Measurements from ENCODE around the gene ISG20L2. TPM values are rescaled to one million over a fixed set of nuclear protein-coding genes. Genes with fewer than 3 reads are reported as not detected.
A peak's percentile ranks its signal among the peaks of the same experiment; 100 is the strongest.

Gene ISG20L2
- total RNA-seq, 1 donor from 2014 or later: 23.7 TPM

- no peaks in the 10 kb centered on the region for H3K36me3 ChIP-seq
- H3K27ac ChIP-seq: peak overlapping the region; percentile 52
- no peaks in the 10 kb centered on the region for H3K27me3 ChIP-seq
- H3K36me3 Mint-ChIP-seq: peaks cover 20% of the 10 kb centered on the region
- H3K27ac Mint-ChIP-seq: peak overlapping the region; percentile 96
- H3K4me1 Mint-ChIP-seq: peaks cover 38% of the 10 kb centered on the region
- H2AFZ ChIP-seq (replicated peaks): no peak overlapping the region
- H3K4me3 Mint-ChIP-seq: peak overlapping the region; percentile 94
- peaks cover 46% of the 10 kb centered on the region for H3K79me2 ChIP-seq (ENCODE audit: low read depth)
- no peak for DNase-seq (ENCODE audit: low spot score)
- no peak for TF ChIP-seq CTCF (IDR thresholded peaks at IDR 0.05)
- no peak for TF ChIP-seq EZH2phosphoT487 (IDR thresholded peaks at IDR 0.05)
- no peak for TF ChIP-seq EZH2 (IDR thresholded peaks at IDR 0.05)
- peak overlapping the region; percentile 51 for H3K4me2 ChIP-seq
- H3K9me3 Mint-ChIP-seq: no peaks in the 10 kb centered on the region
- H3K4me1 ChIP-seq: peaks cover 22% of the 10 kb centered on the region
- peak overlapping the region; percentile 14 for H3K4me3 ChIP-seq
- H3K9ac ChIP-seq: no peak overlapping the region
- H4K20me1 ChIP-seq (ENCODE audit: low read depth): peaks cover 15% of the 10 kb centered on the region
- H3K27me3 Mint-ChIP-seq (ENCODE audit: insufficient read depth, low read depth): peaks cover 2% of the 10 kb centered on the region
- peaks cover 58% of the 10 kb centered on the region for H3F3A ChIP-seq (ENCODE audit: low read depth)
- H3K9me3 ChIP-seq (ENCODE audit: low read depth): no peaks in the 10 kb centered on the region
Observed at GRCh38 chr1:156741481-156741983, 13.0 kb upstream of the ISG20L2 start.

GRCh38 chr1:156740741-156741480 is 12.3 kb upstream of the ISG20L2 start, which contains the start of gene MRPL24:
Gene MRPL24, minus strand, starts transcription at chr1:156741088. Its CDS starts 2,384 bp downstream, at chr1:156738704.
- no peaks in the 10 kb centered on the region for H3K9me3 Mint-ChIP-seq
- TF ChIP-seq EZH2phosphoT487 (IDR thresholded peaks at IDR 0.05) (no peak), CTCF (IDR thresholded peaks at IDR 0.05) (no peak), EZH2 (IDR thresholded peaks at IDR 0.05) (no peak)
- no peaks in the 10 kb centered on the region for H3K36me3 ChIP-seq

GRCh38 chr1:156740237-156740740 is 11.7 kb upstream of the ISG20L2 start:
- Histone ChIP-seq H3K36me3 (no peaks in the 10 kb centered on the region), H3K4me3 (peak overlapping the region; percentile 64), H3K4me2 (peak overlapping the region; percentile 86), H4K20me1 (ENCODE audit: low read depth) (peaks cover 4% of the 10 kb centered on the region), H3K9ac (peak overlapping the region; percentile 62), H3K27me3 (no peaks in the 10 kb centered on the region), H3F3A (ENCODE audit: low read depth) (peaks cover 45% of the 10 kb centered on the region), H2AFZ (replicated peaks) (peak overlapping the region; percentile 47), H3K4me1 (peaks cover 10% of the 10 kb centered on the region), H3K79me2 (ENCODE audit: low read depth) (peaks cover 33% of the 10 kb centered on the region), H3K9me3 (ENCODE audit: low read depth) (no peaks in the 10 kb centered on the region), H3K27ac (no peak overlapping the region)
- Mint-ChIP-seq H3K9me3 (no peaks in the 10 kb centered on the region), H3K4me3 (peak overlapping the region; percentile 94), H3K4me1 (peaks cover 26% of the 10 kb centered on the region), H3K27me3 (ENCODE audit: insufficient read depth, low read depth) (no peaks in the 10 kb centered on the region), H3K36me3 (peaks cover 17% of the 10 kb centered on the region), H3K27ac (peak overlapping the region; percentile 76)
- no peak for DNase-seq (ENCODE audit: low spot score)
- TF ChIP-seq CTCF (IDR thresholded peaks at IDR 0.05) (no peak), EZH2phosphoT487 (IDR thresholded peaks at IDR 0.05) (no peak), EZH2 (IDR thresholded peaks at IDR 0.05) (no peak)

More at GRCh38 chr1:156740741-156741480, 12.3 kb upstream of the ISG20L2 start, which contains the start of gene MRPL24:
- peak within 1 kb of the TSS; percentile 52 for H3K27ac ChIP-seq
- H3K4me2 ChIP-seq: peak within 1 kb of the TSS; percentile 86
- peaks cover 40% of the 10 kb centered on the region for H3K79me2 ChIP-seq (ENCODE audit: low read depth)
- H3K27me3 ChIP-seq: no peaks in the 10 kb centered on the region
- H2AFZ ChIP-seq (replicated peaks): peak within 1 kb of the TSS; percentile 47
- peak within 1 kb of the TSS; percentile 64 for H3K4me3 ChIP-seq
- peaks cover 10% of the 10 kb centered on the region for H4K20me1 ChIP-seq (ENCODE audit: low read depth)
- peaks cover 52% of the 10 kb centered on the region for H3F3A ChIP-seq (ENCODE audit: low read depth)
- DNase-seq (ENCODE audit: low spot score): peak; percentile 99
- H3K36me3 Mint-ChIP-seq: peaks cover 20% of the 10 kb centered on the region
- H3K4me3 Mint-ChIP-seq: peak within 1 kb of the TSS; percentile 94
- H3K27ac Mint-ChIP-seq: peak within 1 kb of the TSS; percentile 96
- H3K4me1 Mint-ChIP-seq: peaks cover 32% of the 10 kb centered on the region
- H3K9ac ChIP-seq: peak within 1 kb of the TSS; percentile 62
- no peaks in the 10 kb centered on the region for H3K9me3 ChIP-seq (ENCODE audit: low read depth)
- peaks cover 16% of the 10 kb centered on the region for H3K4me1 ChIP-seq
- H3K27me3 Mint-ChIP-seq (ENCODE audit: insufficient read depth, low read depth): peaks cover 2% of the 10 kb centered on the region
